K562 (cell line): ENCODE results near the gene AASS. TPM values are rescaled to one million over a fixed set of nuclear protein-coding genes. Genes with fewer than 3 reads are reported as not detected.

ENCODE experiments used
- ATAC-seq: fragments of 200-7000 bp; cut with Tn5 transposase; 3 replicates; pipeline ENCODE4 v1.9.1; 2020; ENCODE audit warnings: moderate library complexity
- BruUV-seq: library from RNA; stranded (reverse); fragments of 400-500 nt; replicated peaks from 2 replicates; lab custom pipeline; 2021; lab: Mats Ljungman, UMichigan
- CTCF ChIA-PET: fragments of 300-600 bp; formaldehyde crosslinking; extraction: SDS; loops from one replicate; lab custom pipeline; 2021; ENCODE audit warnings: low intra/inter-chr PET ratio; lab: Yijun Ruan, JAX
- POLR2A ChIA-PET: fragments of 300-600, 350-650 bp; sonication (Branson Sonifier 250); formaldehyde crosslinking; extraction: SDS; loops from one replicate; lab custom pipeline; 2021; ENCODE audit warnings: antibody characterized with exemption, inconsistent platforms; lab: Yijun Ruan, JAX
- DNase-seq, 4 experiments: peaks; one replicate each; pipeline versions ENCODE4 v3.0.0 to v3.0.0-alpha.2; 2011 to 2018; ENCODE audit warnings: low spot score in 3 of 4, mixed read lengths in 3 of 4; ENCODE audit errors: extremely low read depth in 1 of 4
- FAIRE-seq: peaks from 2 replicates; lab custom pipeline; 2011; peaks lifted over from hg19 to GRCh38; lab: Jason Lieb, UNC
- H2AFZ ChIP-seq: 2 replicates; pipeline ENCODE4 v1.6.0; 2011; ENCODE audit warnings: low read depth, low read length, control low read depth, inconsistent platforms
- H3K27ac ChIP-seq: fragments of 200-600 bp; 3 replicates; pipeline ENCODE4 v1.8.0; 2011; ENCODE audit warnings: low read depth, mild to moderate bottlenecking, control low read depth, inconsistent platforms, low read length, moderate library complexity, mixed read lengths; ENCODE audit errors: extremely low read depth
- H3K27me3 ChIP-seq, 2 experiments: fragments of 300-600 bp in 1 of 2; 2 replicates in 1 of 2; 3 replicates in 1 of 2; pipeline versions ENCODE4 v1.6.0 to v1.8.0; 2011; ENCODE audit warnings: inconsistent platforms in 2 of 2, low read length in 2 of 2, mild to moderate bottlenecking in 1 of 2, mixed read lengths in 1 of 2, moderate library complexity in 1 of 2; ENCODE audit not compliant: control insufficient read depth in 2 of 2, insufficient read depth in 2 of 2
- H3K36me3 ChIP-seq: fragments of 300-600 bp; 3 replicates; pipeline ENCODE4 v1.8.0; 2011; ENCODE audit warnings: mild to moderate bottlenecking, low read length, inconsistent platforms; ENCODE audit not compliant: control insufficient read depth, insufficient read depth
- H3K4me1 ChIP-seq, 2 experiments: fragments of 200-600 bp in 1 of 2; replicated peaks in 1 of 2; 2 replicates in 1 of 2; 3 replicates in 1 of 2; pipeline versions ENCODE4 v1.5.1 to v1.8.0; 2011; ENCODE audit warnings: inconsistent platforms in 2 of 2, low read length in 2 of 2, mild to moderate bottlenecking in 1 of 2, mixed read lengths in 1 of 2, moderate library complexity in 1 of 2; ENCODE audit not compliant: control insufficient read depth in 2 of 2, insufficient read depth in 2 of 2
- H3K4me2 ChIP-seq: 2 replicates; pipeline ENCODE4 v1.6.1; 2011; ENCODE audit warnings: low read length, control low read depth, inconsistent platforms, mixed read lengths; ENCODE audit not compliant: insufficient read depth
- H3K4me3 ChIP-seq: fragments of 200-600 bp; sonication (generic), shearing (Covaris generic); 2 replicates; pipeline ENCODE4 v1.5.1; 2016; ENCODE audit warnings: control low read depth, inconsistent platforms
- H3K79me2 ChIP-seq: fragments of 200-600 bp; 3 replicates; pipeline ENCODE4 v1.8.0; 2011; ENCODE audit warnings: low read length, inconsistent platforms; ENCODE audit not compliant: control insufficient read depth, insufficient read depth
- H3K9ac ChIP-seq, 2 experiments: 2 replicates each; pipeline versions ENCODE4 v1.6.0 to v1.6.1; 2011; ENCODE audit warnings: low read depth in 2 of 2, low read length in 2 of 2, control low read depth in 1 of 2, inconsistent platforms in 1 of 2, mild to moderate bottlenecking in 1 of 2, mixed read lengths in 1 of 2; ENCODE audit not compliant: insufficient read depth in 1 of 2
- H3K9me1 ChIP-seq: one replicate; pipeline ENCODE4 v1.6.0; 2011; ENCODE audit warnings: inconsistent platforms, mild to moderate bottlenecking, low read length, moderate library complexity; ENCODE audit not compliant: control insufficient read depth, insufficient read depth
- H3K9me3 ChIP-seq: replicated peaks from 2 replicates; pipeline ENCODE4 v1.5.1; 2011; ENCODE audit warnings: low read depth, low read length, inconsistent platforms; ENCODE audit not compliant: control insufficient read depth, insufficient read depth
- H4K20me1 ChIP-seq: replicated peaks from 2 replicates; pipeline ENCODE4 v1.6.1; 2011; ENCODE audit warnings: low read length, inconsistent platforms, mixed read lengths; ENCODE audit not compliant: control insufficient read depth, insufficient read depth
- DIDO1 ChIP-seq: fragments of 450-650 bp; IDR thresholded peaks from 2 replicates; pipeline ENCODE4 v1.6.1; 2016; ENCODE audit warnings: low read depth, missing biosample characterization, missing genetic modification characterization
- ELF2 ChIP-seq: fragments of 250-450 bp; sonication (Bioruptor Pico); IDR thresholded peaks from 2 replicates; pipeline ENCODE4 v1.5.0; 2021; ENCODE audit warnings: mild to moderate bottlenecking
- FOXA1 ChIP-seq: fragments of 450-650 bp; IDR thresholded peaks from 2 replicates; pipeline ENCODE4 v1.6.1; 2016; ENCODE audit warnings: mild to moderate bottlenecking, borderline replicate concordance
- FOXJ3 ChIP-seq: sonication (generic); formaldehyde crosslinking; IDR thresholded peaks from 2 replicates; pipeline ENCODE4 v1.4.0; 2020; ENCODE audit warnings: mild to moderate bottlenecking, missing genetic modification reagents
- NR3C1 ChIP-seq: sonication (generic); formaldehyde crosslinking; IDR thresholded peaks from 2 replicates; pipeline ENCODE4 v1.8.1; 2022; ENCODE audit warnings: missing genetic modification reagents
- PHF20 ChIP-seq: fragments of 450-650 bp; IDR thresholded peaks from 2 replicates; pipeline ENCODE4 v1.6.1; 2018; ENCODE audit not compliant: partially characterized antibody
- ZNF444 ChIP-seq: fragments of 250-450 bp; sonication (Bioruptor Pico); IDR thresholded peaks from 2 replicates; pipeline ENCODE4 v1.4.0; 2020; ENCODE audit warnings: mild to moderate bottlenecking, moderate library complexity
- WGBS: fragments of 100-300 bp; shearing (Covaris generic); methylation state at CpG from one replicate; pipeline ENCODE4 v1.1.6; 2016; ENCODE audit warnings: low coverage, mixed read lengths; ENCODE audit not compliant: insufficient coverage; ENCODE audit errors: missing lambda C conversion rate; 5-methylcytosine and 5-hydroxymethylcytosine counted together
- in situ Hi-C: fragments of 300-500 bp; cut with MboI; formaldehyde crosslinking; loops from 4 replicates; pipeline ENCODE4 v1.15.0; 2018; ENCODE audit warnings: inconsistent platforms, mixed read lengths
- intact Hi-C: fragments of 100-400 bp; cut with micrococcal nuclease; formaldehyde crosslinking; loops from 2 replicates; pipeline ENCODE4 v1.14.2; 2022
- polyA plus RNA-seq, 8 experiments: library from polyadenylated mRNA; depleted of rRNA in 4 of 8; stranded (reverse) in 5 of 8; unstranded in 3 of 8; fragments of >200 nt; fragmentation: Nextera tagmentation in 2 of 8; fragmentation: Illumina TruSeq in 1 of 8; extraction: Ambion mirVana in 2 of 8; extraction: Trizol in 1 of 8; gene quantifications; 2 replicates each; pipeline versions ENCODE4 v1.2.1 to v1.2.3, GENCODE V29; 2011 to 2014; ENCODE audit warnings: inconsistent platforms in 1 of 8, missing spikeins in 1 of 8
- total RNA-seq, 7 experiments: library from RNA; depleted of rRNA in 6 of 7; stranded (reverse); fragments of >200 nt in 6 of 7; fragmentation: Illumina TruSeq in 2 of 7; extraction: Trizol in 2 of 7; gene quantifications; 2 replicates each; pipeline versions ENCODE4 v1.2.1 to v1.2.3, GENCODE V29; 2011 to 2021; ENCODE audit warnings: low replicate concordance in 1 of 7
- TF ChIP-seq, protein P1 (sequence below): sonication (generic); formaldehyde crosslinking; IDR thresholded peaks from 2 replicates; pipeline ENCODE4 v1.8.1; 2023; ENCODE audit warnings: mild to moderate bottlenecking, missing genetic modification reagents
- TF ChIP-seq, protein P2 (sequence below): fragments of 450-650 bp; IDR thresholded peaks from 2 replicates; pipeline ENCODE4 v1.6.1; 2016; ENCODE audit warnings: antibody characterized with exemption
- TF ChIP-seq, protein P3 (sequence below): sonication (generic); formaldehyde crosslinking; IDR thresholded peaks from 2 replicates; pipeline ENCODE4 v1.8.0; 2023; ENCODE audit warnings: mild to moderate bottlenecking, missing genetic modification reagents

The AASS gene
- total and polyA plus RNA-seq, 9 of the 15 experiments (the other 6 are each of a cell fraction or from before 2014, with no cell fraction given) = 0.04 to 0.38 (median 0.07) TPM; not detected in 6

DNA sequence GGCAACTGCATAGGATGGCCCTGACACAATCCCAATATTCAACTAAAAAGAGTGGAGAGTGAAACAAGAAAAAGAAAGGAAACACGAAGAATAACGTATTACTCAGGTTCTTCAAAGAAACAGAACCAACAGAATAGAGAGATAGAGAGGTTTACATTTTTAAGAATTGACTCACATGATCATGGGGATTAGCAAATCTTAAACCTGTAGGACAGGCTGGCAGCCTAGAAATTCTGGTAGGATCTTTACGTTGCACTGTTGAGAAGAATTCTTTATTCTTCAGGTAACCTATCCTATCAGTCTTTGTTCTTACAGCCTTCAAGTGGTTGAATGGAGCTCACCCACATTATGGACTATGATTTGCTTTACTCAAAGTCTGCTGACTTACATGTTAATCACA, 103.9 kb downstream of the AASS start:
- Histone ChIP-seq H3K4me1 (no peaks in the 10 kb centered on the region), H3K9me3 (0 out of 2 replicates have a peak, but pooled peaks cover 2% of the 10 kb centered on the region), H3K4me2 (no peak overlapping the region), H4K20me1 (no peaks in the 10 kb centered on the region), H3K9me1 (no peaks in the 10 kb centered on the region), H3K4me3 (no peak overlapping the region), H3K79me2 (no peaks in the 10 kb centered on the region), H3K27me3 (no peaks in the 10 kb centered on the region), H3K36me3 (no peaks in the 10 kb centered on the region), H3K9ac (no peak overlapping the region), H2AFZ (no peak overlapping the region), H3K27ac (no peak overlapping the region)
- no TSS peak for BruUV-seq
- TF ChIP-seq ZNF444 (no peak), PHF20 (no peak), FOXJ3 (CRISPR knock-in tag) (no peak), DIDO1 (tag) (no peak), FOXA1 (no peak), ELF2 (CRISPR knock-in tag) (no peak), NR3C1 (no peak)
- TF ChIP-seq, protein P1, sequence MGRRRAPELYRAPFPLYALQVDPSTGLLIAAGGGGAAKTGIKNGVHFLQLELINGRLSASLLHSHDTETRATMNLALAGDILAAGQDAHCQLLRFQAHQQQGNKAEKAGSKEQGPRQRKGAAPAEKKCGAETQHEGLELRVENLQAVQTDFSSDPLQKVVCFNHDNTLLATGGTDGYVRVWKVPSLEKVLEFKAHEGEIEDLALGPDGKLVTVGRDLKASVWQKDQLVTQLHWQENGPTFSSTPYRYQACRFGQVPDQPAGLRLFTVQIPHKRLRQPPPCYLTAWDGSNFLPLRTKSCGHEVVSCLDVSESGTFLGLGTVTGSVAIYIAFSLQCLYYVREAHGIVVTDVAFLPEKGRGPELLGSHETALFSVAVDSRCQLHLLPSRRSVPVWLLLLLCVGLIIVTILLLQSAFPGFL (CRISPR knock-in tag) = no peak
- TF ChIP-seq, protein P2, sequence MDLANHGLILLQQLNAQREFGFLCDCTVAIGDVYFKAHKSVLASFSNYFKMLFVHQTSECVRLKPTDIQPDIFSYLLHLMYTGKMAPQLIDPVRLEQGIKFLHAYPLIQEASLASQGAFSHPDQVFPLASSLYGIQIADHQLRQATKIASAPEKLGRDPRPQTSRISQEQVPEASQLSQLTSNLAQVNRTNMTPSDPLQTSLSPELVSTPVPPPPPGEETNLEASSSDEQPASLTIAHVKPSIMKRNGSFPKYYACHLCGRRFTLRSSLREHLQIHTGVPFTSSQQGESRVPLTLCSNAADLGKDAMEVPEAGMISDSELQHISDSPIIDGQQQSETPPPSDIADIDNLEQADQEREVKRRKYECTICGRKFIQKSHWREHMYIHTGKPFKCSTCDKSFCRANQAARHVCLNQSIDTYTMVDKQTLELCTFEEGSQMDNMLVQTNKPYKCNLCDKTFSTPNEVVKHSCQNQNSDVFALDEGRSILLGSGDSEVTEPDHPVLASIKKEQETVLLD = no peak
- TF ChIP-seq, protein P3, sequence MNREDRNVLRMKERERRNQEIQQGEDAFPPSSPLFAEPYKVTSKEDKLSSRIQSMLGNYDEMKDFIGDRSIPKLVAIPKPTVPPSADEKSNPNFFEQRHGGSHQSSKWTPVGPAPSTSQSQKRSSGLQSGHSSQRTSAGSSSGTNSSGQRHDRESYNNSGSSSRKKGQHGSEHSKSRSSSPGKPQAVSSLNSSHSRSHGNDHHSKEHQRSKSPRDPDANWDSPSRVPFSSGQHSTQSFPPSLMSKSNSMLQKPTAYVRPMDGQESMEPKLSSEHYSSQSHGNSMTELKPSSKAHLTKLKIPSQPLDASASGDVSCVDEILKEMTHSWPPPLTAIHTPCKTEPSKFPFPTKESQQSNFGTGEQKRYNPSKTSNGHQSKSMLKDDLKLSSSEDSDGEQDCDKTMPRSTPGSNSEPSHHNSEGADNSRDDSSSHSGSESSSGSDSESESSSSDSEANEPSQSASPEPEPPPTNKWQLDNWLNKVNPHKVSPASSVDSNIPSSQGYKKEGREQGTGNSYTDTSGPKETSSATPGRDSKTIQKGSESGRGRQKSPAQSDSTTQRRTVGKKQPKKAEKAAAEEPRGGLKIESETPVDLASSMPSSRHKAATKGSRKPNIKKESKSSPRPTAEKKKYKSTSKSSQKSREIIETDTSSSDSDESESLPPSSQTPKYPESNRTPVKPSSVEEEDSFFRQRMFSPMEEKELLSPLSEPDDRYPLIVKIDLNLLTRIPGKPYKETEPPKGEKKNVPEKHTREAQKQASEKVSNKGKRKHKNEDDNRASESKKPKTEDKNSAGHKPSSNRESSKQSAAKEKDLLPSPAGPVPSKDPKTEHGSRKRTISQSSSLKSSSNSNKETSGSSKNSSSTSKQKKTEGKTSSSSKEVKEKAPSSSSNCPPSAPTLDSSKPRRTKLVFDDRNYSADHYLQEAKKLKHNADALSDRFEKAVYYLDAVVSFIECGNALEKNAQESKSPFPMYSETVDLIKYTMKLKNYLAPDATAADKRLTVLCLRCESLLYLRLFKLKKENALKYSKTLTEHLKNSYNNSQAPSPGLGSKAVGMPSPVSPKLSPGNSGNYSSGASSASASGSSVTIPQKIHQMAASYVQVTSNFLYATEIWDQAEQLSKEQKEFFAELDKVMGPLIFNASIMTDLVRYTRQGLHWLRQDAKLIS (CRISPR knock-in tag) = no peak
- in situ Hi-C loops = no loop called here
- intact Hi-C loops = no loop called here
- ATAC-seq = no peak
- FAIRE-seq = no peak
- 2% methylated on average over 3 of the region's 3 CpGs for WGBS
- ChIA-PET POLR2A (no interaction called here), CTCF (no interaction called here)
- DNase-seq = no peak
